Keratinocyte (primary cell): ENCODE results near the gene MTA1. TPM values are rescaled to one million over a fixed set of nuclear protein-coding genes. Genes with fewer than 3 reads are reported as not detected.

ENCODE experiments used
- DNase-seq: peaks from one replicate; pipeline ENCODE4 v3.0.0-alpha.2; 2011; ENCODE audit warnings: low read depth, missing footprints, low spot score
- FAIRE-seq: peaks from 2 replicates; lab custom pipeline; 2011; peaks lifted over from hg19 to GRCh38; lab: Jason Lieb, UNC
- H2AFZ ChIP-seq: 2 replicates; pipeline ENCODE4 v1.6.0; 2012; ENCODE audit warnings: low read length, control low read depth, inconsistent platforms; ENCODE audit not compliant: control insufficient read depth
- H3K27ac ChIP-seq: 2 replicates; pipeline ENCODE4 v1.5.1; 2011; ENCODE audit warnings: low read length; ENCODE audit not compliant: control insufficient read depth, insufficient read depth
- H3K27me3 ChIP-seq: 3 replicates; pipeline ENCODE4 v1.6.0; 2011; ENCODE audit warnings: low read length; ENCODE audit not compliant: control insufficient read depth, insufficient read depth; ENCODE audit errors: extremely low read depth
- H3K36me3 ChIP-seq, 2 experiments: 2 replicates in 1 of 2; 3 replicates in 1 of 2; pipeline ENCODE4 v1.5.1; 2011; ENCODE audit warnings: low read length in 2 of 2, mild to moderate bottlenecking in 1 of 2; ENCODE audit not compliant: control insufficient read depth in 2 of 2, insufficient read depth in 2 of 2; ENCODE audit errors: extremely low read depth in 1 of 2
- H3K4me1 ChIP-seq: 3 replicates; pipeline ENCODE4 v1.5.1; 2011; ENCODE audit warnings: low read length; ENCODE audit not compliant: control insufficient read depth, insufficient read depth; ENCODE audit errors: extremely low read depth
- H3K4me2 ChIP-seq: 3 replicates; pipeline ENCODE4 v1.6.0; 2011; ENCODE audit warnings: low read depth, low read length; ENCODE audit not compliant: control insufficient read depth, insufficient read depth; ENCODE audit errors: extremely low read depth
- H3K4me3 ChIP-seq, 3 experiments: fragments of 200-600 bp in 1 of 3; sonication (generic) in 1 of 3; 2 replicates in 2 of 3; 3 replicates in 1 of 3; pipeline ENCODE4 v1.5.1; 2011 to 2016; ENCODE audit warnings: low read length in 3 of 3, mild to moderate bottlenecking in 3 of 3, control low read depth in 2 of 3, inconsistent platforms in 1 of 3, low read depth in 1 of 3, mixed read lengths in 1 of 3, mixed run types in 1 of 3, moderate library complexity in 1 of 3; ENCODE audit not compliant: control insufficient read depth in 2 of 3, insufficient read depth in 2 of 3; ENCODE audit errors: extremely low read depth in 1 of 3
- H3K79me2 ChIP-seq: 2 replicates; pipeline ENCODE4 v1.6.0; 2012; ENCODE audit warnings: low read length; ENCODE audit not compliant: control insufficient read depth, insufficient read depth
- H3K9ac ChIP-seq: 3 replicates; pipeline ENCODE4 v1.6.0; 2011; ENCODE audit warnings: low read length; ENCODE audit not compliant: control insufficient read depth, insufficient read depth; ENCODE audit errors: extremely low read depth
- H3K9me1 ChIP-seq: 3 replicates; pipeline ENCODE4 v1.6.0; 2011; ENCODE audit warnings: low read length; ENCODE audit not compliant: control insufficient read depth, insufficient read depth; ENCODE audit errors: extremely low read depth
- H3K9me3 ChIP-seq: 2 replicates; pipeline ENCODE4 v1.5.1; 2012; ENCODE audit warnings: low read depth, low read length; ENCODE audit not compliant: control insufficient read depth
- H4K20me1 ChIP-seq: 3 replicates; pipeline ENCODE4 v1.6.0; 2011; ENCODE audit warnings: low read length; ENCODE audit not compliant: control insufficient read depth, insufficient read depth; ENCODE audit errors: extremely low read depth
- CTCF ChIP-seq, 3 experiments: IDR thresholded peaks in 1 of 3; conservative IDR thresholded peaks in 1 of 3; optimal IDR thresholded peaks in 1 of 3; 2 replicates in 2 of 3; 3 replicates in 1 of 3; pipeline versions ENCODE3 to v1.5.1; 2011; ENCODE audit warnings: low read length in 3 of 3, mild to moderate bottlenecking in 3 of 3, moderate library complexity in 2 of 3, control low read depth in 1 of 3, inconsistent platforms in 1 of 3; ENCODE audit not compliant: insufficient read depth in 2 of 3; ENCODE audit errors: extremely low read depth in 1 of 3
- EZH2 ChIP-seq: IDR thresholded peaks from one replicate; pipeline ENCODE4 v1.6.1; 2012; ENCODE audit warnings: inconsistent platforms, mild to moderate bottlenecking, low read length, moderate library complexity
- dilution Hi-C: fragments of 300-500 bp; cut with MboI; formaldehyde crosslinking; loops from one replicate; pipeline ENCODE4 v1.7.0; 2020; ENCODE audit warnings: low sequenced_read_pairs; ENCODE audit not compliant: extremely low pct_ligation_motif_present
- polyA plus RNA-seq, 5 experiments: library from polyadenylated mRNA; depleted of rRNA in 3 of 5; stranded (reverse) in 3 of 5; stranded (forward) in 1 of 5; unstranded in 1 of 5; fragments of >200 nt; gene quantifications; 1 replicate in 1 of 5; 2 replicates in 3 of 5; 3 replicates in 1 of 5; pipeline versions ENCODE4 v1.2.1 to v1.2.3, GENCODE V29; 2011 to 2012; ENCODE audit warnings: missing spikeins in 2 of 5, low read depth in 1 of 5, low replicate concordance in 1 of 5

Gene MTA1
- polyA plus RNA-seq, 1 donor (not counting 4 experiments of a cell fraction or from before 2014, with no cell fraction given), result 33.6 TPM

- H3K36me3 ChIP-seq, result peaks cover 0 to 12% of the 10 kb centered on the region in 2 experiments
- peaks cover 2% of the 10 kb centered on the region for H3K27me3 ChIP-seq
- no peaks in the 10 kb centered on the region for H3K9me1 ChIP-seq
- H3K4me2 ChIP-seq, result no peak overlapping the region
- no peak overlapping the region for H3K27ac ChIP-seq
- H4K20me1 ChIP-seq, result peaks cover 4% of the 10 kb centered on the region
- peaks cover 9% of the 10 kb centered on the region for H3K4me1 ChIP-seq
- no peaks in the 10 kb centered on the region for H3K79me2 ChIP-seq
- FAIRE-seq (no peak), DNase-seq (no peak)
- H3K4me3 ChIP-seq, result no peak overlapping the region
- no peaks in the 10 kb centered on the region for H3K9me3 ChIP-seq
- no peak for TF ChIP-seq EZH2
- no peak for TF ChIP-seq CTCF (optimal IDR thresholded peaks at IDR 0.05 in 1 of 3, IDR thresholded peaks at IDR 0.05 in 1 of 3, conservative IDR thresholded peaks at IDR 0.05 in 1 of 3; ENCODE audit: extremely low read depth in 1 of 3, insufficient read depth in 2 of 3, low read length in 3 of 3)
- H2AFZ ChIP-seq, result no peak overlapping the region
- dilution Hi-C loops, result no loop called here
- no peak overlapping the region for H3K9ac ChIP-seq
Measured at GRCh38 chr14:105470350-105471296, 51.0 kb downstream of the MTA1 start.

GRCh38 chr14:105471297-105471821 lies 51.7 kb downstream of the MTA1 start:
- H3K4me2 ChIP-seq, result no peak overlapping the region
- dilution Hi-C loops, result no loop called here
- peaks cover 14% of the 10 kb centered on the region for H3K4me1 ChIP-seq
- no peak for TF ChIP-seq CTCF (optimal IDR thresholded peaks at IDR 0.05 in 1 of 3, IDR thresholded peaks at IDR 0.05 in 1 of 3, conservative IDR thresholded peaks at IDR 0.05 in 1 of 3; ENCODE audit: extremely low read depth in 1 of 3, insufficient read depth in 2 of 3, low read length in 3 of 3)
- TF ChIP-seq EZH2, result no peak
- FAIRE-seq (no peak), DNase-seq (no peak)
- H3K36me3 ChIP-seq, result peaks cover 0 to 10% of the 10 kb centered on the region in 2 experiments
- H3K9me1 ChIP-seq, result no peaks in the 10 kb centered on the region
- H3K9ac ChIP-seq, result no peak overlapping the region
- peaks cover 4% of the 10 kb centered on the region for H4K20me1 ChIP-seq
- peaks cover 9% of the 10 kb centered on the region for H3K27me3 ChIP-seq
- H3K9me3 ChIP-seq, result no peaks in the 10 kb centered on the region
- H3K27ac ChIP-seq, result no peak overlapping the region
- no peak overlapping the region for H2AFZ ChIP-seq
- no peaks in the 10 kb centered on the region for H3K79me2 ChIP-seq
- H3K4me3 ChIP-seq, result no peak overlapping the region
